ENCODE measurements around the gene CCDC32. TPM values are rescaled to one million over a fixed set of nuclear protein-coding genes. Genes with fewer than 3 reads are reported as not detected.

CCDC32 gene
- total RNA-seq, 1 experiment from 2014 or later, result 8.9 TPM

DNA sequence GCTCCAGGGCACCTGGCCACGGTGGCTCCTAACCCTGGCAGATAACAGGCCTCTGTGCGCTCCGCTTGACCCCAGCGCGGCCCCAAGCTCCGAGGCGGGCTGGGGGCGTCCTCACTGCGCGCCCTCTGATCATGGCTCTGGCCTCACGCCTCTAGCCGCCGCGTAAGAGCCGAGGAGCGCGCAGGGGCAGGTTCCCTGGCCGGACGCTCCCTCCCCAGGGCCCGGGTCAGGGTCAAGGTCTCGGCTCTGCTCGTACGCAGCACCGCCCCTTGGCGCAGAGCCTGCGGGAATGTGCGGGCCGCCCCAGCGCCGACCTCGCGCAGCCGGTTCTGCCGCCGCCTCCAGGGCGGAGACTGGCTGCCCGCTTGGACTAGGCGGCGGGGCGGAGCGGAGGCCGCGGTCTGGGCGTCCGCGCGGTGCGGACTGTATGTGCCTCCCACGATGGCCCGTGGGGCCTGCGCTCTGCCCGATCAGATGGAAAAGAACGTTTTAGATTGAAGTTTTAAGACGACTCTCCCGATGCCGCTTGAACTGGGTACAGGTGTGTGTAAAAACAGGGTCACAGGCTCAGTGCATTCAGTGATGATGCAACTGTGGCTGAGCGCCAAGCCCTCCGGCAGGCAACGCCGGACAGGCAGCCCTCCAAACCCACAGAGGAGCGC lies 53.2 kb downstream of the CCDC32 start:
- Histone ChIP-seq H3K79me2 (ENCODE audit: insufficient read depth, low read length) (no peaks in the 10 kb centered on the region), H3K23ac (ENCODE audit: insufficient read length, low read depth, low read length) (no peak overlapping the region), H3K56ac (ENCODE audit: insufficient read length, low read depth, low read length) (no peak overlapping the region), H4K8ac (replicated peaks; ENCODE audit: insufficient read length, low read depth, low read length) (no peak overlapping the region), H3K9me3 (ENCODE audit: control insufficient read depth, low read depth, low read length) (no peaks in the 10 kb centered on the region), H3T11ph (ENCODE audit: low read length) (no peak overlapping the region), H3K4me1 (ENCODE audit: insufficient read depth, low read length) (no peaks in the 10 kb centered on the region), H2AFZ (ENCODE audit: low read length) (no peak overlapping the region), H4K20me1 (ENCODE audit: control insufficient read depth, insufficient read depth, insufficient read length) (no peaks in the 10 kb centered on the region), H3K4me2 (ENCODE audit: insufficient read depth, insufficient read length, low read length) (peak overlapping the region; percentile 51), H2BK15ac (ENCODE audit: low read depth, low read length) (no peak overlapping the region), H2BK120ac (ENCODE audit: low read depth, low read length, poor library complexity, severe bottlenecking) (no peak overlapping the region), H3K14ac (ENCODE audit: insufficient read depth, low read length) (peak overlapping the region; percentile 76), H4K5ac (ENCODE audit: insufficient read length, low read depth, low read length) (no peak overlapping the region), H3K79me1 (ENCODE audit: insufficient read depth, low read depth, low read length, poor library complexity, severe bottlenecking) (no peaks in the 10 kb centered on the region), H3K9ac (ENCODE audit: extremely low read depth, insufficient read length, low read length) (peak overlapping the region; percentile 20), H3K27me3 (ENCODE audit: insufficient read depth, low read length) (peaks cover 12% of the 10 kb centered on the region; the same call in 1 of the 2 replicates), H3K4ac (ENCODE audit: low read depth, low read length) (no peak overlapping the region), H2BK20ac (ENCODE audit: low read depth, low read length, poor library complexity, severe bottlenecking) (no peak overlapping the region), H3K18ac (ENCODE audit: insufficient read length, low read depth, low read length) (peak overlapping the region; percentile 73), H3K23me2 (ENCODE audit: insufficient read length, low read depth, low read length, poor library complexity, severe bottlenecking) (peaks cover 7% of the 10 kb centered on the region), H2BK5ac (ENCODE audit: insufficient read length, low read length) (no peak overlapping the region), H2BK12ac (ENCODE audit: insufficient read length, low read depth, low read length) (no peak overlapping the region), H2AK5ac (ENCODE audit: insufficient read length, low read length) (no peak overlapping the region), H4K91ac (ENCODE audit: insufficient read length, low read depth, low read length) (no peak overlapping the region), H3K27ac (ENCODE audit: insufficient read length, low read depth, low read length) (no peak overlapping the region)
- Mint-ChIP-seq H3K36me3 (ENCODE audit: insufficient read depth in 1 of 3, low read depth in 3 of 3) (no peaks in the 10 kb centered on the region), H3K9me3 (no peaks in the 10 kb centered on the region), H3K4me1 (peaks cover 16 to 19% of the 10 kb centered on the region in 2 experiments), H3K27me3 (ENCODE audit: low read depth) (peaks cover 69% of the 10 kb centered on the region), H3K27ac (no peak overlapping the region), H3K4me3 (peak overlapping the region; percentile 71 to 79)
- no CpG with 5 or more reads among the region's 61 CpGs for WGBS (ENCODE audit: extremely low coverage, insufficient read length, low lambda C conversion rate)
- TF ChIP-seq CTCF (conservative IDR thresholded peaks at IDR 0.05), result no peak
- DNase-seq, result peak; percentile 84

All from H9 (cell line).